Keratinocyte (primary cell): ENCODE data around the gene ACTMAP. TPM values are rescaled to one million over a fixed set of nuclear protein-coding genes. Genes with fewer than 3 reads are reported as not detected.

Source experiments
- DNase-seq: peaks from one replicate; pipeline ENCODE4 v3.0.0-alpha.2; 2011; ENCODE audit warnings: low read depth, missing footprints, low spot score
- FAIRE-seq: peaks from 2 replicates; lab custom pipeline; 2011; peaks lifted over from hg19 to GRCh38; lab: Jason Lieb, UNC
- H2AFZ ChIP-seq: 2 replicates; pipeline ENCODE4 v1.6.0; 2012; ENCODE audit warnings: low read length, control low read depth, inconsistent platforms; ENCODE audit not compliant: control insufficient read depth
- H3K27ac ChIP-seq: 2 replicates; pipeline ENCODE4 v1.5.1; 2011; ENCODE audit warnings: low read length; ENCODE audit not compliant: control insufficient read depth, insufficient read depth
- H3K27me3 ChIP-seq: 3 replicates; pipeline ENCODE4 v1.6.0; 2011; ENCODE audit warnings: low read length; ENCODE audit not compliant: control insufficient read depth, insufficient read depth; ENCODE audit errors: extremely low read depth
- H3K36me3 ChIP-seq, 2 experiments: 2 replicates in 1 of 2; 3 replicates in 1 of 2; pipeline ENCODE4 v1.5.1; 2011; ENCODE audit warnings: low read length in 2 of 2, mild to moderate bottlenecking in 1 of 2; ENCODE audit not compliant: control insufficient read depth in 2 of 2, insufficient read depth in 2 of 2; ENCODE audit errors: extremely low read depth in 1 of 2
- H3K4me1 ChIP-seq: 3 replicates; pipeline ENCODE4 v1.5.1; 2011; ENCODE audit warnings: low read length; ENCODE audit not compliant: control insufficient read depth, insufficient read depth; ENCODE audit errors: extremely low read depth
- H3K4me2 ChIP-seq: 3 replicates; pipeline ENCODE4 v1.6.0; 2011; ENCODE audit warnings: low read depth, low read length; ENCODE audit not compliant: control insufficient read depth, insufficient read depth; ENCODE audit errors: extremely low read depth
- H3K4me3 ChIP-seq, 3 experiments: fragments of 200-600 bp in 1 of 3; sonication (generic) in 1 of 3; 2 replicates in 2 of 3; 3 replicates in 1 of 3; pipeline ENCODE4 v1.5.1; 2011 to 2016; ENCODE audit warnings: low read length in 3 of 3, mild to moderate bottlenecking in 3 of 3, control low read depth in 2 of 3, inconsistent platforms in 1 of 3, low read depth in 1 of 3, mixed read lengths in 1 of 3, mixed run types in 1 of 3, moderate library complexity in 1 of 3; ENCODE audit not compliant: control insufficient read depth in 2 of 3, insufficient read depth in 2 of 3; ENCODE audit errors: extremely low read depth in 1 of 3
- H3K79me2 ChIP-seq: 2 replicates; pipeline ENCODE4 v1.6.0; 2012; ENCODE audit warnings: low read length; ENCODE audit not compliant: control insufficient read depth, insufficient read depth
- H3K9ac ChIP-seq: 3 replicates; pipeline ENCODE4 v1.6.0; 2011; ENCODE audit warnings: low read length; ENCODE audit not compliant: control insufficient read depth, insufficient read depth; ENCODE audit errors: extremely low read depth
- H3K9me1 ChIP-seq: 3 replicates; pipeline ENCODE4 v1.6.0; 2011; ENCODE audit warnings: low read length; ENCODE audit not compliant: control insufficient read depth, insufficient read depth; ENCODE audit errors: extremely low read depth
- H3K9me3 ChIP-seq: 2 replicates; pipeline ENCODE4 v1.5.1; 2012; ENCODE audit warnings: low read depth, low read length; ENCODE audit not compliant: control insufficient read depth
- H4K20me1 ChIP-seq: 3 replicates; pipeline ENCODE4 v1.6.0; 2011; ENCODE audit warnings: low read length; ENCODE audit not compliant: control insufficient read depth, insufficient read depth; ENCODE audit errors: extremely low read depth
- CTCF ChIP-seq, 3 experiments: IDR thresholded peaks in 1 of 3; conservative IDR thresholded peaks in 1 of 3; optimal IDR thresholded peaks in 1 of 3; 2 replicates in 2 of 3; 3 replicates in 1 of 3; pipeline versions ENCODE3 to v1.5.1; 2011; ENCODE audit warnings: low read length in 3 of 3, mild to moderate bottlenecking in 3 of 3, moderate library complexity in 2 of 3, control low read depth in 1 of 3, inconsistent platforms in 1 of 3; ENCODE audit not compliant: insufficient read depth in 2 of 3; ENCODE audit errors: extremely low read depth in 1 of 3
- EZH2 ChIP-seq: IDR thresholded peaks from one replicate; pipeline ENCODE4 v1.6.1; 2012; ENCODE audit warnings: inconsistent platforms, mild to moderate bottlenecking, low read length, moderate library complexity
- dilution Hi-C: fragments of 300-500 bp; cut with MboI; formaldehyde crosslinking; loops from one replicate; pipeline ENCODE4 v1.7.0; 2020; ENCODE audit warnings: low sequenced_read_pairs; ENCODE audit not compliant: extremely low pct_ligation_motif_present
- polyA plus RNA-seq, 5 experiments: library from polyadenylated mRNA; depleted of rRNA in 3 of 5; stranded (reverse) in 3 of 5; stranded (forward) in 1 of 5; unstranded in 1 of 5; fragments of >200 nt; gene quantifications; 1 replicate in 1 of 5; 2 replicates in 3 of 5; 3 replicates in 1 of 5; pipeline versions ENCODE4 v1.2.1 to v1.2.3, GENCODE V29; 2011 to 2012; ENCODE audit warnings: missing spikeins in 2 of 5, low read depth in 1 of 5, low replicate concordance in 1 of 5

The ACTMAP gene
- polyA plus RNA-seq, 1 donor (not counting 4 experiments of a cell fraction or from before 2014, with no cell fraction given), result 1.4 TPM

- H2AFZ ChIP-seq, result no peak overlapping the region
- TF ChIP-seq EZH2, result no peak
- no peak for TF ChIP-seq CTCF (optimal IDR thresholded peaks at IDR 0.05 in 1 of 3, IDR thresholded peaks at IDR 0.05 in 1 of 3, conservative IDR thresholded peaks at IDR 0.05 in 1 of 3; ENCODE audit: extremely low read depth in 1 of 3, insufficient read depth in 2 of 3, low read length in 3 of 3)
- H3K9ac ChIP-seq, result no peak overlapping the region
- no peak overlapping the region for H3K4me2 ChIP-seq
- dilution Hi-C loops, result no loop called here
- no peaks in the 10 kb centered on the region for H3K79me2 ChIP-seq
- no peak overlapping the region for H3K27ac ChIP-seq
- no peaks in the 10 kb centered on the region for H3K27me3 ChIP-seq
- H3K9me1 ChIP-seq, result no peaks in the 10 kb centered on the region
- no peaks in the 10 kb centered on the region for H4K20me1 ChIP-seq
- no peaks in the 10 kb centered on the region for H3K4me1 ChIP-seq
- DNase-seq (no peak), FAIRE-seq (no peak)
- peaks cover 19 to 34% of the 10 kb centered on the region in 2 experiments for H3K36me3 ChIP-seq
- H3K4me3 ChIP-seq, result no peak overlapping the region
- H3K9me3 ChIP-seq, result no peaks in the 10 kb centered on the region
Observed at GRCh38 chr19:40707615-40708014, 42.7 kb downstream of the ACTMAP start.

- H3K27ac ChIP-seq, result no peak overlapping the region
- H3K4me3 ChIP-seq, result no peak overlapping the region
- no peak for DNase-seq
- H3K9me1 ChIP-seq, result no peaks in the 10 kb centered on the region
- no peaks in the 10 kb centered on the region for H4K20me1 ChIP-seq
- peaks cover 23 to 41% of the 10 kb centered on the region in 2 experiments for H3K36me3 ChIP-seq
- no peaks in the 10 kb centered on the region for H3K4me1 ChIP-seq
- no peak for TF ChIP-seq CTCF (optimal IDR thresholded peaks at IDR 0.05 in 1 of 3, IDR thresholded peaks at IDR 0.05 in 1 of 3, conservative IDR thresholded peaks at IDR 0.05 in 1 of 3; ENCODE audit: extremely low read depth in 1 of 3, insufficient read depth in 2 of 3, low read length in 3 of 3)
- no peak for TF ChIP-seq EZH2
- H3K79me2 ChIP-seq, result no peaks in the 10 kb centered on the region
- H3K4me2 ChIP-seq, result no peak overlapping the region
- dilution Hi-C loops, result no loop called here
- FAIRE-seq, result no peak
- no peaks in the 10 kb centered on the region for H3K27me3 ChIP-seq
- H2AFZ ChIP-seq, result no peak overlapping the region
- no peak overlapping the region for H3K9ac ChIP-seq
- H3K9me3 ChIP-seq, result no peaks in the 10 kb centered on the region
Observed at GRCh38 chr19:40705950-40706619, 44.2 kb downstream of the ACTMAP start.
